Gastroesophageal sphincter (tissue), 4 donors: Measurements from ENCODE around the gene HDAC4. TPM values are rescaled to one million over a fixed set of nuclear protein-coding genes. Genes with fewer than 3 reads are reported as not detected.

Experiments used
- ATAC-seq: fragments of 150-250 bp; one replicate; pipeline ENCODE4 v1.9.1; 2016; ENCODE audit warnings: mild to moderate bottlenecking, moderate library complexity
- H3K27ac ChIP-seq, 4 donors: fragments of 200-600 bp; sonication (generic) in 3 of 4; 1 replicate in 3 of 4; 2 replicates in 1 of 4; pipeline ENCODE4 v1.5.1; 2016 to 2019
- H3K27me3 ChIP-seq: fragments of 200-600 bp; sonication (generic); one replicate; pipeline ENCODE4 v1.5.1; 2019
- H3K36me3 ChIP-seq, 2 donors: fragments of 200-600 bp; sonication (generic); one replicate each; pipeline ENCODE4 v1.5.1; 2019; ENCODE audit warnings: control low read depth in 1 of 2
- H3K4me1 ChIP-seq, 3 donors: fragments of 200-600 bp; sonication (generic); 1 replicate in 2 of 3; 2 replicates in 1 of 3; pipeline ENCODE4 v1.5.1; 2016 to 2019; ENCODE audit warnings: control low read depth in 2 of 3
- H3K4me3 ChIP-seq, 2 donors: fragments of 200-600 bp; sonication (generic); one replicate each; pipeline ENCODE4 v1.5.1; 2019; ENCODE audit warnings: mild to moderate bottlenecking in 1 of 2, moderate library complexity in 1 of 2
- H3K9me3 ChIP-seq, 3 donors: fragments of 200-600 bp; sonication (generic); one replicate each; pipeline ENCODE4 v1.5.1; 2017 to 2019; ENCODE audit warnings: control low read depth in 2 of 3
- CTCF ChIP-seq, 4 experiments: fragments of 200-600 bp in 2 of 4; fragments of 450-650 bp in 2 of 4; sonication (generic) in 1 of 4; IDR thresholded peaks; one replicate each; pipeline ENCODE4 v1.5.1; 2017 to 2019; ENCODE audit warnings: antibody characterized with exemption in 4 of 4, mild to moderate bottlenecking in 2 of 4, moderate library complexity in 2 of 4
- EP300 ChIP-seq: sonication (generic); formaldehyde crosslinking; IDR thresholded peaks from one replicate; pipeline ENCODE4 v1.6.1; 2017; ENCODE audit warnings: antibody characterized with exemption, mild to moderate bottlenecking
- POLR2A ChIP-seq, 2 donors: fragments of 450-650 bp; IDR thresholded peaks; one replicate each; pipeline ENCODE4 v1.6.1; 2017; ENCODE audit warnings: antibody characterized with exemption in 2 of 2, mild to moderate bottlenecking in 2 of 2, moderate library complexity in 1 of 2
- POLR2AphosphoS5 ChIP-seq: sonication (generic); formaldehyde crosslinking; IDR thresholded peaks from one replicate; pipeline ENCODE4 v1.6.1; 2017; ENCODE audit warnings: antibody characterized with exemption
- WGBS, 2 donors: methylation state at CpG; one replicate each; pipeline ENCODE4 v1.1.5; 2018; ENCODE audit warnings: low coverage in 1 of 2; 5-methylcytosine and 5-hydroxymethylcytosine counted together
- total RNA-seq, 4 donors: library from RNA; depleted of rRNA; stranded (reverse); fragments of >200 nt; gene quantifications; one replicate each; pipeline ENCODE4 v1.1.0, GENCODE V29; 2016

Gene HDAC4
- total RNA-seq, 4 donors from 2014 or later: 41.3 to 104 (median 85.8) TPM

GRCh38 chr2:239131521-239131920, 269.3 kb downstream of the HDAC4 start:
- Histone ChIP-seq H3K27me3 (no peaks in the 10 kb centered on the region), H3K27ac (peak overlapping the region in 1 of 4 donors; percentile 53), H3K4me3 (no peak overlapping the region), H3K36me3 (peaks cover 0 to 99% of the 10 kb centered on the region in 2 donors), H3K9me3 (no peaks in the 10 kb centered on the region), H3K4me1 (peaks cover 0 to 8% (median 0%) of the 10 kb centered on the region in 3 donors)
- TF ChIP-seq EP300 (no peak), POLR2AphosphoS5 (no peak), CTCF (IDR thresholded peaks at IDR 0.05) (no peak), POLR2A (IDR thresholded peaks at IDR 0.05) (no peak)
- WGBS, 2 donors: 65% methylated on average over 5 of the region's 10 CpGs; no CpG with 5 or more reads in 1 of the 2 donors
- ATAC-seq: no peak

GRCh38 chr2:239130786-239131325, 270.0 kb downstream of the HDAC4 start:
- Histone ChIP-seq H3K4me1 (peaks cover 0 to 8% (median 0%) of the 10 kb centered on the region in 3 donors), H3K36me3 (peaks cover 0 to 99% of the 10 kb centered on the region in 2 donors), H3K9me3 (no peaks in the 10 kb centered on the region), H3K27me3 (no peaks in the 10 kb centered on the region), H3K4me3 (no peak overlapping the region), H3K27ac (peak overlapping the region in 1 of 4 donors; percentile 53)
- ATAC-seq: no peak
- 93 to 100% methylated on average over 1 to 3 of the region's 16 CpGs for WGBS, 2 donors
- TF ChIP-seq CTCF (IDR thresholded peaks at IDR 0.05) (no peak), POLR2AphosphoS5 (no peak), POLR2A (IDR thresholded peaks at IDR 0.05) (no peak), EP300 (no peak)

GRCh38 chr2:239130041-239130440, 270.8 kb downstream of the HDAC4 start:
- WGBS, 2 donors: 82% methylated on average over 5 of the region's 9 CpGs; no CpG with 5 or more reads in 1 of the 2 donors
- H3K27me3 ChIP-seq: no peaks in the 10 kb centered on the region
- H3K4me1 ChIP-seq: peaks cover 0 to 8% (median 0%) of the 10 kb centered on the region in 3 donors
- TF ChIP-seq POLR2AphosphoS5 (no peak), EP300 (no peak), POLR2A (IDR thresholded peaks at IDR 0.05) (no peak)
- peaks cover 0 to 99% of the 10 kb centered on the region in 2 donors for H3K36me3 ChIP-seq
- ATAC-seq: no peak
- H3K9me3 ChIP-seq: no peaks in the 10 kb centered on the region
- H3K27ac ChIP-seq: no peak overlapping the region
- no peak overlapping the region for H3K4me3 ChIP-seq

- 76 to 100% methylated on average over 2 to 4 of the region's 8 CpGs for WGBS, 2 donors
- no peak for ATAC-seq
- H3K9me3 ChIP-seq: no peaks in the 10 kb centered on the region
- H3K36me3 ChIP-seq: peaks cover 0 to 100% of the 10 kb centered on the region in 2 donors
- TF ChIP-seq POLR2A (IDR thresholded peaks at IDR 0.05) (no peak), CTCF (IDR thresholded peaks at IDR 0.05) (no peak), EP300 (no peak), POLR2AphosphoS5 (no peak)
- peaks cover 0 to 8% (median 0%) of the 10 kb centered on the region in 3 donors for H3K4me1 ChIP-seq
- no peak overlapping the region for H3K4me3 ChIP-seq
- H3K27ac ChIP-seq: no peak overlapping the region
- H3K27me3 ChIP-seq: no peaks in the 10 kb centered on the region
These were observed 271.5 kb downstream of the HDAC4 start for GRCh38 chr2:239129147-239129920.

GRCh38 chr2:239128706-239129105, 272.1 kb downstream of the HDAC4 start:
- H3K4me3 ChIP-seq: no peak overlapping the region
- peaks cover 0 to 100% of the 10 kb centered on the region in 2 donors for H3K36me3 ChIP-seq
- WGBS, 2 donors: 81 to 94% methylated on average over 5 of the region's 13 CpGs
- H3K4me1 ChIP-seq: peaks cover 0 to 8% (median 0%) of the 10 kb centered on the region in 3 donors
- no peak for TF ChIP-seq POLR2AphosphoS5
- TF ChIP-seq POLR2A (IDR thresholded peaks at IDR 0.05): no peak
- no peak for TF ChIP-seq EP300
- no peak for TF ChIP-seq CTCF (IDR thresholded peaks at IDR 0.05)
- H3K27ac ChIP-seq: no peak overlapping the region
- no peak for ATAC-seq
- no peaks in the 10 kb centered on the region for H3K9me3 ChIP-seq
- H3K27me3 ChIP-seq: no peaks in the 10 kb centered on the region
